SK-N-SH treated with all-trans-retinoic acid at 6 μM for 48 hours (cell line): ENCODE results near the gene GTF3C2.

ENCODE experiments used
- ARNTL ChIP-seq: fragments of 450-650 bp; formaldehyde crosslinking; IDR thresholded peaks from 2 replicates; pipeline ENCODE4 v1.5.0; 2020; ENCODE audit warnings: low read depth, mild to moderate bottlenecking, moderate library complexity, borderline replicate concordance
- BACH2 ChIP-seq: fragments of 250-450 bp; sonication (Bioruptor Pico); IDR thresholded peaks from 2 replicates; pipeline ENCODE4 v1.9.0; 2021; ENCODE audit warnings: mild to moderate bottlenecking, borderline replicate concordance
- CSRNP3 ChIP-seq: fragments of 250-450 bp; sonication (Bioruptor Pico); IDR thresholded peaks from 2 replicates; pipeline ENCODE4 v1.5.1; 2021; ENCODE audit warnings: mild to moderate bottlenecking, moderate library complexity
- SNAI2 ChIP-seq: fragments of 250-450 bp; sonication (Bioruptor Pico); IDR thresholded peaks from 2 replicates; pipeline ENCODE4 v1.5.0; 2020; ENCODE audit warnings: mild to moderate bottlenecking, moderate library complexity
- TCF4 ChIP-seq: fragments of 250-450 bp; sonication (Bioruptor Pico); IDR thresholded peaks from 2 replicates; pipeline ENCODE4 v1.8.0; 2021; ENCODE audit warnings: mild to moderate bottlenecking, moderate library complexity, borderline replicate concordance
- ZNF565 ChIP-seq: fragments of 450-650 bp; formaldehyde crosslinking; conservative IDR thresholded peaks from 2 replicates; pipeline ENCODE4 v1.5.0; 2020; ENCODE audit warnings: low read depth, mild to moderate bottlenecking, moderate library complexity
- ZNF70 ChIP-seq: fragments of 450-650 bp; formaldehyde crosslinking; IDR thresholded peaks from 2 replicates; pipeline ENCODE4 v1.5.0; 2020; ENCODE audit warnings: mild to moderate bottlenecking, moderate library complexity
- ZNF8 ChIP-seq: fragments of 450-650 bp; formaldehyde crosslinking; IDR thresholded peaks from 2 replicates; pipeline ENCODE4 v1.5.0; 2020; ENCODE audit warnings: mild to moderate bottlenecking, moderate library complexity

- TF ChIP-seq TCF4 (CRISPR knock-in tag) (no peak), BACH2 (CRISPR knock-in tag) (no peak), ZNF8 (CRISPR knock-in tag) (no peak), ARNTL (CRISPR knock-in tag) (no peak), ZNF565 (CRISPR knock-in tag) (no peak), ZNF70 (CRISPR knock-in tag) (no peak), SNAI2 (CRISPR knock-in tag) (no peak), CSRNP3 (no peak)
Observed at GRCh38 chr2:27351802-27352598, 4.6 kb downstream of the GTF3C2 start.
